A673 (cell line): ENCODE results near the gene PRTFDC1. TPM values are rescaled to one million over a fixed set of nuclear protein-coding genes. Genes with fewer than 3 reads are reported as not detected.

Experiments
- BruUV-seq: library from RNA; stranded (reverse); fragments of 400-500 nt; replicated peaks from 2 replicates; lab custom pipeline; 2021; lab: Mats Ljungman, UMichigan
- CTCF ChIA-PET: fragments of 300-600 bp; sonication (Branson Sonifier 250); formaldehyde crosslinking; loops from one replicate; lab custom pipeline; 2022; ENCODE audit warnings: antibody characterized with exemption; lab: Charles Lee
- POLR2A ChIA-PET: fragments of 300-600 bp; sonication (Branson Sonifier 250); formaldehyde crosslinking; loops from one replicate; lab custom pipeline; 2022; ENCODE audit warnings: antibody characterized with exemption; ENCODE audit not compliant: low non-redundant PET; lab: Charles Lee
- DNase-seq: peaks from one replicate; pipeline ENCODE4 v3.0.0-alpha.2; 2015; ENCODE audit warnings: low spot score
- H3K27ac ChIP-seq: fragments of 200-600 bp; sonication (generic); 2 replicates; pipeline ENCODE4 v1.5.1; 2016; ENCODE audit warnings: mixed run types, low read depth, mild to moderate bottlenecking, mixed read lengths, antibody characterized with exemption, low read length; ENCODE audit not compliant: poor library complexity, severe bottlenecking
- H3K27me3 ChIP-seq: fragments of 200-600 bp; sonication (generic); replicated peaks from 2 replicates; pipeline ENCODE4 v1.6.1; 2017; ENCODE audit warnings: mixed run types, low read depth, mild to moderate bottlenecking, mixed read lengths, antibody characterized with exemption, low read length; ENCODE audit not compliant: insufficient read depth, poor library complexity
- H3K36me3 ChIP-seq: fragments of 200-600 bp; sonication (generic); 2 replicates; pipeline ENCODE4 v1.6.1; 2016; ENCODE audit warnings: mixed run types, mild to moderate bottlenecking, mixed read lengths, antibody characterized with exemption, low read length; ENCODE audit not compliant: insufficient read depth, poor library complexity, severe bottlenecking
- H3K4me1 ChIP-seq: fragments of 200-600 bp; sonication (generic); 2 replicates; pipeline ENCODE4 v1.6.1; 2017; ENCODE audit warnings: mixed run types, mild to moderate bottlenecking, mixed read lengths, antibody characterized with exemption, low read length; ENCODE audit not compliant: insufficient read depth, poor library complexity, severe bottlenecking
- H3K4me3 ChIP-seq: fragments of 200-600 bp; sonication (generic); 2 replicates; pipeline ENCODE4 v1.5.1; 2016; ENCODE audit warnings: low read depth, mixed run types, mild to moderate bottlenecking, mixed read lengths, low read length; ENCODE audit not compliant: poor library complexity, severe bottlenecking
- H3K9me3 ChIP-seq: fragments of 200-600 bp; sonication (generic); 2 replicates; pipeline ENCODE4 v1.6.1; 2016; ENCODE audit warnings: mixed run types, low read depth, mild to moderate bottlenecking, mixed read lengths, antibody characterized with exemption, low read length; ENCODE audit not compliant: poor library complexity, severe bottlenecking
- CTCF ChIP-seq: fragments of 300-800, 200-600 bp; sonication (generic); conservative IDR thresholded peaks from 2 replicates; pipeline ENCODE4 v1.5.1; 2017; ENCODE audit warnings: low read depth, mild to moderate bottlenecking, antibody characterized with exemption, low read length, moderate library complexity, mixed read lengths
- EZH2 ChIP-seq: fragments of 200-600 bp; sonication (generic); IDR thresholded peaks from 2 replicates; pipeline ENCODE4 v1.6.1; 2017; ENCODE audit warnings: borderline replicate concordance, low read depth, mild to moderate bottlenecking, mixed read lengths, antibody characterized with exemption, low read length; ENCODE audit not compliant: poor library complexity, severe bottlenecking
- intact Hi-C: fragments of 100-400 bp; cut with micrococcal nuclease; formaldehyde crosslinking; loops from one replicate; pipeline ENCODE4 v1.10.0; 2022; ENCODE audit not compliant: unreplicated experiment
- total RNA-seq: library from RNA; stranded (reverse); gene quantifications from 2 replicates; pipeline ENCODE4 v1.2.3, GENCODE V29; 2021

PRTFDC1 gene
- total RNA-seq, 1 experiment from 2014 or later: 49.8 TPM

- TF ChIP-seq EZH2 (no peak), CTCF (no peak)
- no TSS peak for BruUV-seq
- no peak overlapping the region for H3K4me3 ChIP-seq
- no peaks in the 10 kb centered on the region for H3K4me1 ChIP-seq
- intact Hi-C loops: no loop called here
- no peak overlapping the region for H3K27ac ChIP-seq
- no peaks in the 10 kb centered on the region for H3K36me3 ChIP-seq
- H3K27me3 ChIP-seq: no peaks in the 10 kb centered on the region
- POLR2A ChIA-PET: no interaction called here
- no peak for DNase-seq
- peaks cover under 1% of the 10 kb centered on the region for H3K9me3 ChIP-seq
- CTCF ChIA-PET: no interaction called here
These were observed 38.3 kb downstream of the PRTFDC1 start for GRCh38 chr10:24914148-24914547.

- no peak overlapping the region for H3K27ac ChIP-seq
- intact Hi-C loops: no loop called here
- H3K36me3 ChIP-seq: no peaks in the 10 kb centered on the region
- H3K4me3 ChIP-seq: no peak overlapping the region
- no peak for DNase-seq
- H3K9me3 ChIP-seq: no peaks in the 10 kb centered on the region
- ChIA-PET CTCF (no interaction called here), POLR2A (no interaction called here)
- no peaks in the 10 kb centered on the region for H3K27me3 ChIP-seq
- TF ChIP-seq CTCF (no peak), EZH2 (no peak)
- no peaks in the 10 kb centered on the region for H3K4me1 ChIP-seq
- BruUV-seq: no TSS peak
These were observed 40.2 kb downstream of the PRTFDC1 start for GRCh38 chr10:24912215-24912614.

GRCh38 chr10:24911029-24911428 is 41.4 kb downstream of the PRTFDC1 start:
- intact Hi-C loops: no loop called here
- Histone ChIP-seq H3K27ac (no peak overlapping the region), H3K4me1 (no peaks in the 10 kb centered on the region), H3K9me3 (no peaks in the 10 kb centered on the region), H3K4me3 (no peak overlapping the region), H3K27me3 (no peaks in the 10 kb centered on the region), H3K36me3 (no peaks in the 10 kb centered on the region)
- no peak for DNase-seq
- ChIA-PET POLR2A (no interaction called here), CTCF (no interaction called here)
- TF ChIP-seq EZH2: no peak
- no peak for TF ChIP-seq CTCF
- no TSS peak for BruUV-seq
